Type B pancreatic cell (in vitro differentiated cells): ENCODE measurements around the gene TTLL5. TPM values are rescaled to one million over a fixed set of nuclear protein-coding genes. Genes with fewer than 3 reads are reported as not detected.
A peak's percentile ranks its signal among the peaks of the same experiment; 100 is the strongest.

ENCODE experiments used
- DNase-seq: peaks from one replicate; pipeline ENCODE4 v3.0.0; 2021; ENCODE audit warnings: mixed read lengths; ENCODE audit not compliant: unreplicated experiment; ENCODE audit errors: extremely low spot score
- H3K27ac Mint-ChIP-seq: 2 replicates; pipeline ENCODE4 v1.8.0; 2021; ENCODE audit warnings: mild to moderate bottlenecking, mixed read lengths
- H3K27me3 Mint-ChIP-seq: 2 replicates; pipeline ENCODE4 v1.8.0; 2021; ENCODE audit warnings: mixed read lengths
- H3K36me3 Mint-ChIP-seq: 2 replicates; pipeline ENCODE4 v1.8.0; 2021; ENCODE audit warnings: mixed read lengths
- H3K4me1 Mint-ChIP-seq: one replicate; pipeline ENCODE4 v1.8.0; 2021; ENCODE audit warnings: mixed read lengths; ENCODE audit not compliant: unreplicated experiment
- H3K4me3 Mint-ChIP-seq: 2 replicates; pipeline ENCODE4 v1.8.0; 2021; ENCODE audit warnings: mild to moderate bottlenecking, mixed read lengths
- H3K9me3 Mint-ChIP-seq: 2 replicates; pipeline ENCODE4 v1.8.0; 2021; ENCODE audit warnings: mixed read lengths
- CTCF ChIP-seq: fragments of 200-600 bp; sonication (generic); conservative IDR thresholded peaks from 2 replicates; pipeline ENCODE4 v1.5.0; 2021; ENCODE audit warnings: antibody characterized with exemption, mild to moderate bottlenecking
- total RNA-seq: library from RNA; stranded (reverse); gene quantifications from 2 replicates; pipeline ENCODE4 v1.2.1, GENCODE V29; 2021; ENCODE audit warnings: low replicate concordance

TTLL5 gene
- total RNA-seq, 1 donor from 2014 or later = 44.7 TPM

- H3K9me3 Mint-ChIP-seq = no peaks in the 10 kb centered on the region
- no peak for TF ChIP-seq CTCF
- H3K27ac Mint-ChIP-seq = no peak overlapping the region
- H3K4me1 Mint-ChIP-seq = peaks cover 29% of the 10 kb centered on the region
- H3K4me3 Mint-ChIP-seq = no peak overlapping the region
- peaks cover 17% of the 10 kb centered on the region for H3K36me3 Mint-ChIP-seq
- no peaks in the 10 kb centered on the region for H3K27me3 Mint-ChIP-seq
- no peak for DNase-seq
Observed at GRCh38 chr14:75835737-75836136, 174.7 kb downstream of the TTLL5 start.

GRCh38 chr14:75837151-75837787 lies 176.2 kb downstream of the TTLL5 start:
- no peak overlapping the region for H3K27ac Mint-ChIP-seq
- H3K4me1 Mint-ChIP-seq = peaks cover 30% of the 10 kb centered on the region
- no peaks in the 10 kb centered on the region for H3K27me3 Mint-ChIP-seq
- TF ChIP-seq CTCF = no peak
- no peaks in the 10 kb centered on the region for H3K9me3 Mint-ChIP-seq
- peaks cover 22% of the 10 kb centered on the region for H3K36me3 Mint-ChIP-seq
- H3K4me3 Mint-ChIP-seq = no peak overlapping the region
- no peak for DNase-seq

GRCh38 chr14:75840911-75841310 lies 179.9 kb downstream of the TTLL5 start:
- TF ChIP-seq CTCF = no peak
- DNase-seq = no peak
- Mint-ChIP-seq H3K27ac (no peak overlapping the region), H3K4me1 (peaks cover 24% of the 10 kb centered on the region), H3K27me3 (no peaks in the 10 kb centered on the region), H3K9me3 (no peaks in the 10 kb centered on the region), H3K4me3 (no peak overlapping the region), H3K36me3 (peaks cover 23% of the 10 kb centered on the region)

- no peak for TF ChIP-seq CTCF
- H3K4me3 Mint-ChIP-seq = no peak overlapping the region
- peak overlapping the region; percentile 37 for H3K27ac Mint-ChIP-seq
- H3K4me1 Mint-ChIP-seq = peaks cover 24% of the 10 kb centered on the region
- H3K36me3 Mint-ChIP-seq = peaks cover 24% of the 10 kb centered on the region
- H3K27me3 Mint-ChIP-seq = no peaks in the 10 kb centered on the region
- no peak for DNase-seq
- no peaks in the 10 kb centered on the region for H3K9me3 Mint-ChIP-seq
Observed at GRCh38 chr14:75842551-75842950, 181.5 kb downstream of the TTLL5 start.

GRCh38 chr14:75844486-75844885 lies 183.4 kb downstream of the TTLL5 start:
- no peaks in the 10 kb centered on the region for H3K27me3 Mint-ChIP-seq
- H3K9me3 Mint-ChIP-seq = no peaks in the 10 kb centered on the region
- no peak for TF ChIP-seq CTCF
- peaks cover 24% of the 10 kb centered on the region for H3K4me1 Mint-ChIP-seq
- no peak overlapping the region for H3K4me3 Mint-ChIP-seq
- peaks cover 16% of the 10 kb centered on the region for H3K36me3 Mint-ChIP-seq
- no peak for DNase-seq
- no peak overlapping the region for H3K27ac Mint-ChIP-seq
